Measurements from ENCODE around the gene FFAR2.

GRCh38 chr19:35468637-35469036 is 20.6 kb downstream of the FFAR2 start:
- TF ChIP-seq CTCF (IDR thresholded peaks at IDR 0.05; ENCODE audit: low read depth, low read length) (peak; percentile 67), POLR2A (IDR thresholded peaks at IDR 0.05; ENCODE audit: extremely low read depth, insufficient read length) (no peak), MAX (IDR thresholded peaks at IDR 0.05; ENCODE audit: low read depth, low read length) (no peak), MYC (IDR thresholded peaks at IDR 0.05; ENCODE audit: low read depth, low read length) (no peak)

Measured in NB4 (cell line).